Measurements from ENCODE around the gene CST9.

The CST9 gene

DNA sequence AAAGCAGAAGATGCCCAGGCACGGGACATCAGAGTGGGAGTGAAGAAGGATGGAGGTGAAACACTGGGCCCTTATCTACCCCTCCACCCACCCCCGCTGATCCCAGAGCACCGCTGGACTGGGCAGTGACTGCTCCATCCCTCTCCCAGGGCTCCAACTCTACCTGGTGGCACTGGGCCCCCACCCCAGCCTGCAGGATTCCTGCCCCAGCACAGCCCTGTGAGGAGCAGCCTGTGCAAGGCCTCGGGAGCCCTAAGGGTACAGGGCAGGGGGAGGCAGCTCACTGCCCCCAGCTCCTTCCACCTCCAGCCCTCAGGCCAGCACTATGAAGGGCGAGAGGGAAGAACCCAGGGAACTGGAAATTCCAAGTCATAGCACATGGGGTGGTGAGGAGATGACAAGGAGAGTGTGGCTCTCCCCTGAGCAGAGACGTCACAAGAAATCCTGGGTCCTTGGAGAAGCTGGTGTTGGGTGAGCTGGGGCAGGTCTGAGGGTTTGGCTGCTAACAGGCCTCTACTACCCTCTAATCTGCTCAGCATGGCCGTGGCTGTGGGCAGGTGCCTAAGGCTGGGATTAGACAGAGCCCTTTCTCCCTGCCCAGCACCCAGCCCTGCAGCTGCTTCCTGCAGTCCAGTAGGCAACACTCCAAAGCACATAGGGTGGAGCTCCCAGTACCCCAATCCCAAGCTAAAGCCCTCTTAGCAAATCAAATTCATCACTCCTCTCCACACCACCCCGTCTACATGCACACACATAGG is 28.5 kb upstream of the CST9 start:
- no peak for TF ChIP-seq CTCF (conservative IDR thresholded peaks at IDR 0.05; ENCODE audit: control insufficient read depth, insufficient read depth, low read depth, low read length)
- H3K4me3 ChIP-seq (ENCODE audit: control insufficient read depth, low read depth, low read length): no peak overlapping the region
- DNase-seq (ENCODE audit: low read depth): no peak

- DNase-seq (ENCODE audit: low read depth): no peak
- H3K4me3 ChIP-seq (ENCODE audit: control insufficient read depth, low read depth, low read length): no peak overlapping the region
Measured at GRCh38 chr20:23632711-23633573, 27.2 kb upstream of the CST9 start.

GRCh38 chr20:23631981-23632710 is 26.4 kb upstream of the CST9 start:
- DNase-seq (ENCODE audit: low read depth): no peak
- no peak for TF ChIP-seq CTCF (conservative IDR thresholded peaks at IDR 0.05; ENCODE audit: control insufficient read depth, insufficient read depth, low read depth, low read length)
- no peak overlapping the region for H3K4me3 ChIP-seq (ENCODE audit: control insufficient read depth, low read depth, low read length)

More at GRCh38 chr20:23632711-23633573, 27.2 kb upstream of the CST9 start:
- TF ChIP-seq CTCF (conservative IDR thresholded peaks at IDR 0.05; ENCODE audit: control insufficient read depth, insufficient read depth, low read depth, low read length): no peak

DNA sequence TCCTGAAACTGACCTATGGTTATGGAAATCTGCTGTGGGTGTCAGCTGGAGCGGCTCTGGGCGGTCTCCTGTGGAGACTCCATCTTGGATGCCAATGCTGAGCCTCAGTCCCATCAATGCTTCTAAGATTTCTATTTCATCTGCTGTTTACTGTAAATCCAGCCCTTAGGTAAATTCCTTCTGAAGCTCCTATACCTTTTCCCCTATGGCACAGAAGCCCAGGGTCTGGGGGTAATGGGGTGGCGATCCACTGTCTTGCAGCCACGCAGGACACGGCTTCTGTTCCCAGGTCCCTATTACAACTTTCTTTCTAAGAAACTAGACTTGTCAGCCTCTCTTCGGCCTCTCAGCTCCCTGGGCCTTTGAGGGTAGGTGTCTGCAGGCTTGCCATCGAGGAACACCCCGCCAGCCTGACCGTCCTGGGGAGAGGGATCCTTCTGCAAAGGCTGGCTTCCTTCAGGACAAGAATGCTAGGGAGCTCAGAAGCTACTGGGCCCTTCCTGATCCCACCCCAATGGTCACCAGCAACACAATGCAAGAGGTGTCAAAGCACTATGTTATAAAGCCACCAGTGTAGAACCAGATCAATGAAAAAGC is 25.6 kb upstream of the CST9 start:
- TF ChIP-seq CTCF (conservative IDR thresholded peaks at IDR 0.05; ENCODE audit: control insufficient read depth, insufficient read depth, low read depth, low read length): no peak
- H3K4me3 ChIP-seq (ENCODE audit: control insufficient read depth, low read depth, low read length): no peak overlapping the region
- no peak for DNase-seq (ENCODE audit: low read depth)

- no peak overlapping the region for H3K4me3 ChIP-seq (ENCODE audit: control insufficient read depth, low read depth, low read length)
- TF ChIP-seq CTCF (conservative IDR thresholded peaks at IDR 0.05; ENCODE audit: control insufficient read depth, insufficient read depth, low read depth, low read length): no peak
- no peak for DNase-seq (ENCODE audit: low read depth)
Measured at GRCh38 chr20:23630392-23630849, 24.7 kb upstream of the CST9 start.

Data from fibroblast of mammary gland (primary cell).